IPS DF 6.9 (cell line): ENCODE data around the gene SLC35F4.
A peak's percentile ranks its signal among the peaks of the same experiment; 100 is the strongest.

Source experiments
- DNase-seq: peaks from one replicate; pipeline ENCODE4 v3.0.0-alpha.2; 2013; ENCODE audit warnings: low read depth, low spot score
- H3K27ac ChIP-seq: one replicate; pipeline ENCODE4 v1.5.1; 2013; ENCODE audit warnings: low read length, control low read depth
- H3K27me3 ChIP-seq: 2 replicates; pipeline ENCODE4 v1.6.1; 2013; ENCODE audit warnings: mild to moderate bottlenecking, low read length; ENCODE audit not compliant: control insufficient read depth, insufficient read depth
- H3K36me3 ChIP-seq: 2 replicates; pipeline ENCODE4 v1.6.1; 2013; ENCODE audit warnings: low read length; ENCODE audit not compliant: control insufficient read depth, insufficient read depth
- H3K4me1 ChIP-seq: 2 replicates; pipeline ENCODE4 v1.6.1; 2013; ENCODE audit warnings: low read length; ENCODE audit not compliant: control insufficient read depth, insufficient read depth
- H3K4me3 ChIP-seq: 2 replicates; pipeline ENCODE4 v1.5.1; 2013; ENCODE audit warnings: mild to moderate bottlenecking, low read length
- H3K9me3 ChIP-seq: 2 replicates; pipeline ENCODE4 v1.6.1; 2013; ENCODE audit warnings: low read length, inconsistent platforms; ENCODE audit not compliant: control insufficient read depth, insufficient read depth
- WGBS: extraction: QIAGEN DNeasy Blood & Tissue Kit; methylation state at CpG from one replicate; pipeline ENCODE4 v1.1.7; 2013; ENCODE audit warnings: mixed read lengths, missing lambda C conversion rate; ENCODE audit not compliant: insufficient read length, insufficient coverage; 5-methylcytosine and 5-hydroxymethylcytosine counted together

Gene SLC35F4

DNA sequence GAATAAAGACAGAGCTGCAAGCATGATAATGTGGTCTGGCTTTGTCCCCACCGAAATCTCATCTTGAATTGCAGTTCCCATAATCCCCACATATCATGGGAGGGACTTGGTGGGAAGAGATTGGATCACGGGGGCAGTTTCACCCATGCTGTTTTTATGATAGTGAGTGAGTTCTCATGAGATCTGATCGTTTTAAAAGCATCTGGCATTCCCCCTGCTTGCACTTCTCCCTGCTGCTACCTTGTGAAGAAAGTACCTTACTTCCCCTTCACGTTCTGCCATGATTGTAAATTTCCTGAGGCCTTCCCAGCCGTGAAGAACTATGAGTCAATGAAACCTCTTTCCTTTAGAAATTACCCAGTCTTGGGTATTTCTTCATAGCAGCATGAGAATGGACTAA, 158.7 kb downstream of the SLC35F4 start:
- Histone ChIP-seq H3K36me3 (no peaks in the 10 kb centered on the region), H3K4me3 (no peak overlapping the region), H3K27ac (no peak overlapping the region), H3K4me1 (no peaks in the 10 kb centered on the region), H3K27me3 (no peaks in the 10 kb centered on the region), H3K9me3 (peaks cover 2% of the 10 kb centered on the region)
- no peak for DNase-seq
- WGBS: no CpG with 5 or more reads among the region's 5 CpGs

DNA sequence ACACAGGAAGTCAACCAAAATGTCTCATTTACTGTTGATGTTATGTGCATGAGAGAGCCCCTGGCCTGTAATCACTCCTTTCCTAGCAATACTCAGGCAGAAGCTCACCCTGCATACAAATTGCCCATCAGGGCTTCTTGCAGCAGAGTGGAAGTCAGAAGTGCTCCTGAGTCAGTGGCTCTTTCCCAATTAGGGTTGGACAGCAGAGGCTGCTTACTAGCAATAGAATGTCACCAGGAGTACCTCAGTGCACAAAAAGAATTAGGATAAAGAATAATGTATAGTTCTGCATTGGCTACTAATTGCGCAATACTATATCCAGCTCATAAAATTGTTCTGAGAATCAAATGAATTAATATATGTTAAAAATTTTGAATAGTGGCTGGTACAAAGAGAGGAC, 161.1 kb downstream of the SLC35F4 start:
- no peak for DNase-seq
- H3K27ac ChIP-seq: no peak overlapping the region
- H3K4me3 ChIP-seq: no peak overlapping the region
- H3K4me1 ChIP-seq: no peaks in the 10 kb centered on the region
- no peaks in the 10 kb centered on the region; the same call in 1 of the 2 replicates for H3K9me3 ChIP-seq
- no peaks in the 10 kb centered on the region for H3K27me3 ChIP-seq
- no CpG with 5 or more reads among the region's 1 CpG for WGBS
- H3K36me3 ChIP-seq: no peaks in the 10 kb centered on the region

DNA sequence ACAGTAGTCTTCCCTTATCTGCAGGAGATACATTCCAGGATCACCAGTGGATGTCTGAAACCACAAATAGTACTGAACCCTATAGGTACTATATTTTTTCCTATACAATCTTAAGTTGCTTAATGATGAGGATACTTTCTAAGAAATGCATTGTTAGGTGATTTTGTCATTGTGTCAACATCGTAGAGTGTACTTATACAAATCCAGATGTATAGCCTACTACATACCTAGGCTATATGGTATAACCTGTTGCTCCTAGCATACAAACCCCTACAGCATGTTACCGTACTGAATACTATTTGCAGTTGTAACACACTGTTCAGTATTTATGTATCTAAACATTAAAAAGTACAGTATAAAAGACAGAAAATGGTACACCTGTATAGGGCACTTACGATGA, 165.9 kb downstream of the SLC35F4 start:
- H3K4me1 ChIP-seq: no peaks in the 10 kb centered on the region
- no peaks in the 10 kb centered on the region for H3K9me3 ChIP-seq
- no peak for DNase-seq
- no peak overlapping the region for H3K4me3 ChIP-seq
- no CpG with 5 or more reads among the region's 3 CpGs for WGBS
- H3K27ac ChIP-seq: no peak overlapping the region
- no peaks in the 10 kb centered on the region for H3K36me3 ChIP-seq
- H3K27me3 ChIP-seq: no peaks in the 10 kb centered on the region

GRCh38 chr14:57692671-57693070, 173.2 kb downstream of the SLC35F4 start:
- no peak overlapping the region for H3K27ac ChIP-seq
- H3K27me3 ChIP-seq: no peaks in the 10 kb centered on the region
- H3K36me3 ChIP-seq: no peaks in the 10 kb centered on the region
- H3K4me1 ChIP-seq: no peaks in the 10 kb centered on the region
- peak; percentile 11 for DNase-seq
- H3K4me3 ChIP-seq: no peak overlapping the region
- H3K9me3 ChIP-seq: no peaks in the 10 kb centered on the region

GRCh38 chr14:57687416-57687815, 178.5 kb downstream of the SLC35F4 start:
- Histone ChIP-seq H3K36me3 (no peaks in the 10 kb centered on the region), H3K27ac (no peak overlapping the region), H3K4me3 (no peak overlapping the region), H3K27me3 (no peaks in the 10 kb centered on the region), H3K9me3 (no peaks in the 10 kb centered on the region), H3K4me1 (no peaks in the 10 kb centered on the region)
- no peak for DNase-seq
- WGBS: no CpG with 5 or more reads among the region's 1 CpG

- Histone ChIP-seq H3K4me3 (no peak overlapping the region), H3K9me3 (no peaks in the 10 kb centered on the region), H3K36me3 (no peaks in the 10 kb centered on the region), H3K4me1 (no peaks in the 10 kb centered on the region), H3K27ac (no peak overlapping the region), H3K27me3 (no peaks in the 10 kb centered on the region)
- no peak for DNase-seq
- WGBS: no CpG with 5 or more reads among the region's 4 CpGs
Measured at GRCh38 chr14:57686304-57686703, 179.6 kb downstream of the SLC35F4 start.

- no peak for DNase-seq
- Histone ChIP-seq H3K36me3 (no peaks in the 10 kb centered on the region), H3K27ac (no peak overlapping the region), H3K9me3 (no peaks in the 10 kb centered on the region), H3K4me3 (no peak overlapping the region), H3K4me1 (peaks cover 3% of the 10 kb centered on the region), H3K27me3 (no peaks in the 10 kb centered on the region)
- no CpG with 5 or more reads among the region's 3 CpGs for WGBS
Measured at GRCh38 chr14:57671021-57671420, 194.9 kb downstream of the SLC35F4 start.

DNA sequence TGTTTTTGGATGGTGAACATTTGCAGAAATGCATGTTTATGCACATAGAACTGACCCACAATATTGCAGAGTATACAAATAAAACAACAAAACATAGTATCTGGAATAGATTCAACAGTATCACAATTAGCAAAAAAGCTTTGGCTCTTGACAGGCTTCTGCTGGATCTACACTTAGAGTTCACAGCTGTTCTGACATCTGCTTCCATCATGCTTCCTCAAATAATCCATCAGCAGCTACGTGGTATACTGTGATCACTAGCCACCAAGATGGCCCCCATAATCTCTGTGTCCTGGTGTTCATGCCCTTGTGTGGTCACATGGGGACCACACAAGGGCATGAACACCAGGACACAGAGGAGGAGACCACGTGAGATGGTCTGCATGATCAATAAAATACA, 205.7 kb downstream of the SLC35F4 start:
- no peaks in the 10 kb centered on the region for H3K9me3 ChIP-seq
- H3K36me3 ChIP-seq: no peaks in the 10 kb centered on the region
- WGBS: no CpG with 5 or more reads among the region's 2 CpGs
- no peaks in the 10 kb centered on the region for H3K4me1 ChIP-seq
- no peaks in the 10 kb centered on the region for H3K27me3 ChIP-seq
- DNase-seq: no peak
- no peak overlapping the region for H3K4me3 ChIP-seq
- no peak overlapping the region for H3K27ac ChIP-seq

GRCh38 chr14:57659052-57659451, 206.8 kb downstream of the SLC35F4 start:
- no CpG with 5 or more reads among the region's 1 CpG for WGBS
- DNase-seq: no peak

GRCh38 chr14:57657487-57657886, 208.4 kb downstream of the SLC35F4 start:
- DNase-seq: no peak
- no CpG with 5 or more reads among the region's 5 CpGs for WGBS
- no peaks in the 10 kb centered on the region for H3K27me3 ChIP-seq
- H3K9me3 ChIP-seq: no peaks in the 10 kb centered on the region
- no peaks in the 10 kb centered on the region for H3K4me1 ChIP-seq
- no peak overlapping the region for H3K27ac ChIP-seq
- no peak overlapping the region for H3K4me3 ChIP-seq
- no peaks in the 10 kb centered on the region for H3K36me3 ChIP-seq

More at GRCh38 chr14:57659052-57659451, 206.8 kb downstream of the SLC35F4 start:
- Histone ChIP-seq H3K27me3 (no peaks in the 10 kb centered on the region), H3K4me3 (no peak overlapping the region), H3K9me3 (no peaks in the 10 kb centered on the region), H3K27ac (no peak overlapping the region), H3K36me3 (no peaks in the 10 kb centered on the region), H3K4me1 (no peaks in the 10 kb centered on the region)

GRCh38 chr14:57656853-57657252, 209.0 kb downstream of the SLC35F4 start:
- H3K9me3 ChIP-seq: no peaks in the 10 kb centered on the region
- no peak overlapping the region for H3K4me3 ChIP-seq
- no peaks in the 10 kb centered on the region for H3K27me3 ChIP-seq
- no CpG with 5 or more reads among the region's 3 CpGs for WGBS
- H3K27ac ChIP-seq: no peak overlapping the region
- no peaks in the 10 kb centered on the region for H3K4me1 ChIP-seq
- DNase-seq: no peak
- H3K36me3 ChIP-seq: no peaks in the 10 kb centered on the region
